NCI-H1105 treated with DMSO at 0.1 percent for 48 hours (cell line): Measurements from ENCODE around the gene PLEKHG3.

Experiments used
- DNase-seq: peaks from one replicate; lab custom pipeline; 2025; lab: John Stamatoyannopoulos, UW

Gene PLEKHG3

GRCh38 chr14:64727551-64728071 is 23.4 kb downstream of the PLEKHG3 start:
- no peak for DNase-seq

DNA sequence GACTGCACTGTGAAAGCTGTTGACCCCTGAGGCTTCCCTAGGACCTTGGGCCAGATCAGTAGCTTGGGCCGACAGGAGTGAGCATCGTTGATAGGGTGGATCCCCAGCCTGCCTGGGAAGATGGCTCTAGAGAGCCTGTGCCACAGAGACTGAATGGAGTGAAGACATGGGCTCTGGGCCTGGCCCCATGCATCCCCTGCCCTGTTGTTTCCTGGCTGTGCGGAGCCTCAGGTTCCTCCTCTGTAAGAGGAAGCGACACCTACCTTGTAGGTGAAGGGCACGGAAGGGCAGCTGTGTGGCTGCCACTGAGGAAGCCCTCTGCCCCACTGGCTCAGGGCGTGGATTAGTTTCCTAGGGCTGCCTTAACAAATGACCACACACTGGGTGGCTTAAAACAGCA is 23.9 kb downstream of the PLEKHG3 start:
- DNase-seq, result no peak

- no peak for DNase-seq
Measured at GRCh38 chr14:64728856-64729255, 24.6 kb downstream of the PLEKHG3 start.

GRCh38 chr14:64729386-64730060 is 25.3 kb downstream of the PLEKHG3 start:
- no peak for DNase-seq

GRCh38 chr14:64730061-64730440 is 25.8 kb downstream of the PLEKHG3 start:
- DNase-seq, result no peak

DNA sequence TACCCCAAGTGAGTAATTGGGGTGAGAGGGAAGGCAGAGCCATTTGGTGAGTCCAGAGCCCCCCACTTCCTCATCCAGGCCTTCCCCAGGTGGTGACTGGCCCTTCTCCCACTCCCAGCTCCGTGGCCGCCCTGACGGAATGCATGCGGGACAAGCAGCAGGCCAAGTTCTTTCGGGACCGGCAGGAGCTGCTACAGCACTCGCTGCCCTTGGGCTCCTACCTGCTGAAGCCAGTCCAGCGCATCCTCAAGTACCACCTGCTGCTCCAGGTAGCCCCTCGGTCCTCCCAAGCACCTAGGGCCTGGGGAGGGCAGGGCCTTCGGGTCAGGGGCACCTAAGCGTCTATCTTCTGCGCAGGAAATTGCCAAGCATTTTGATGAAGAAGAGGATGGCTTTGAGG is 26.5 kb downstream of the PLEKHG3 start:
- DNase-seq, result no peak

DNA sequence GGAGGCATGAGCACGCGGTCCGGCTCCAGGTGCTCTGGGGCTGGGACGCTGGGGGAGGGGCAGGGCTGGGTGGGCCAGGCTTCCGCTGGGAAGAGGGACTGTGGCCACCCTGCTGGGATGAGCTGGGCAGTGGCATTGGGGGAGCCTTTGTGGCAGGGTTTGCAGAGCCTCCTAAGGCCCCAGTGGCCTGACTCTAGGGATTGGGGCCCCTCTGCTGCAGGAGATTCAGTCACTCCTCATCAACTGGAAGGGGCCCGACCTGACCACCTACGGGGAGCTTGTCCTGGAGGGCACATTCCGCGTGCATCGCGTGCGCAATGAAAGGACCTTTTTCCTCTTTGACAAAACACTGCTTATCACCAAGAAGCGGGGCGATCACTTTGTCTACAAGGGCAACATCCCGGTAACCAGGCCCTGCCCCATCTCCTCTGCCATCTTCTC is 26.9 kb downstream of the PLEKHG3 start:
- no peak for DNase-seq

- no peak for DNase-seq
Measured at GRCh38 chr14:64732066-64732465, 27.8 kb downstream of the PLEKHG3 start.

- no peak for DNase-seq
Measured at GRCh38 chr14:64732536-64733120, 28.4 kb downstream of the PLEKHG3 start.

DNA sequence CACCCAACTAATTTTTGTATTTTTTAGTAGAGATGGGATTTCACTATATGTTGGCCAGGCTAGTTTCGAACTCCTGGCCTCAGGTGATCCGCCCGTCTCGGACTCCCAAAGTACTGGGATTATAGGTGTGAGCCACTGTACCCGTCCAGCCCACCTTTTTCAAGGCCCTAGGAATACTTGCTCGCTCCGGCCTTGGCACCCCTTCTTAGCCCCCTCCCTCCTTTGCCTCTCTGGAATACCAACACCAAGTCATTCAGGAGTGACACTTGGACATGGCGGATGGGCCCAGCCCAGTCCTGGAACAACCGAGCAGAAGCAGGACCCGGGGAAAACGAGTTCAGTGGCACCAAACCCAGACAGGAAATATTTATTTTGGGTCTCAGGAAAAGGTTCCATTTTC is 29.1 kb downstream of the PLEKHG3 start:
- DNase-seq, result no peak

GRCh38 chr14:64733899-64734298 is 29.7 kb downstream of the PLEKHG3 start:
- no peak for DNase-seq

DNA sequence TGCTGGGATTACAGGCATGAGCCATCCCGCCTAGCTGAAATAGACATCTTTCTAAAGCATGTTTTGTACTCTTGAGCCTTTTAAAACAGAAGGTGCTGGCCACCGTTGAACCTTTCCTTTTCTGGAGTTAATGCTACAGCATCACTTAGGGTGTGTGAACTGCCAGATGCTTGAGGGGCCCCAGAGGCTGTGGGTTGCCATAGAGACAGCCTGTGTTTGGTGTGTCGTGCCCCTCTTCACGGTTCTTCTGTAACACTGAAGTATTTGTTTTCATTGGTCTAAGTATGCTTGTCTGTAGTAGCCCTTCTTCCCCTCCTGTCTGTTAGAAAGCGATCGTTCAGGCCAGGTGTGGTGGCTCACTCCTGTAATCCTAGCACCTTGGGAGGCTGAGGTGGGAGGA is 30.8 kb downstream of the PLEKHG3 start:
- DNase-seq, result peak; percentile 10

DNA sequence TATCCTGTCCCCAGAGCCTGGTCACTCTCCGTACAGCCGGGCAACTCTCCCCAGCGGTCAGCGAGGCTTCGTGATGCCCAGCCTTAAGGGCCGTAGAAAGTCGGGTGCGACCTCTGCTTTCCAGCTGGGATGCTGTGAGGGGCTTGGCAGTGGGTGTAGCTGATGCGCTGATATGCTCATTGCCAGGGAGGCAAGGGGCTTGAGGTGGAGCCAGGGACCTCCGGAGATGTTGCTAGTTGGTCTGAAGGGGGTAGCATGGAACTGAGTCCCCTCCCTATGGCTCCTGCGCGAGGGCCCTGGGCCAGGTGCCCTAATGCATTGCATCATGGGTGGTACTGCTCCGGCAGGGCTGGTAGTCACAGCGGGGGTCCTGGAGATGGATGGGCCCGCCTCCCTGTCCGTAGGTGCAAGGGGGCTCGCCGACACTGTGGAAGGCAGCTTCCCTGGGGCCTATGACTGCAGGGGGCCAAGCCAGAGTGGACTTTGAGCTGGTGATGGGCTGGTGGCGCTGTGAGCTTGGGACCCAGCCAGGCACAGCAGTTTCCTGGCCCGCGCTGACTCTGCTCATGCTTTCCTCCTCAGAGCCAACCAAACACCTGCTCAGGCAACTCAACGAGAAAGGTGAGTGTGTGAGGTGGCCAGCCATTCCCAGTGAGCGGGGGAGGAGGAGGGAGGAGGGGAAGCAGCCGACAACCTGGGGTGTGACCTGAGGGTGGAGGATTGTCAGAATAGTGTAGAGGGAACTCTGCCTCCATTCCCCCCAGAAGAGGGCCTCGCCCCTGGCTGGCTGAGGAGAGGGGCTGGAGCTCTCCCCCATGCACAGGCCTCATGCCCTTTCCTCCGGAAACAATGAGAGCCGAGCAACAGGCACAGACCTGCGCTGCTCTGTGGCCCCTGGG is 32.3 kb downstream of the PLEKHG3 start:
- DNase-seq, result peak; percentile 23

GRCh38 chr14:64737391-64738280 is 33.4 kb downstream of the PLEKHG3 start:
- no peak for DNase-seq

DNA sequence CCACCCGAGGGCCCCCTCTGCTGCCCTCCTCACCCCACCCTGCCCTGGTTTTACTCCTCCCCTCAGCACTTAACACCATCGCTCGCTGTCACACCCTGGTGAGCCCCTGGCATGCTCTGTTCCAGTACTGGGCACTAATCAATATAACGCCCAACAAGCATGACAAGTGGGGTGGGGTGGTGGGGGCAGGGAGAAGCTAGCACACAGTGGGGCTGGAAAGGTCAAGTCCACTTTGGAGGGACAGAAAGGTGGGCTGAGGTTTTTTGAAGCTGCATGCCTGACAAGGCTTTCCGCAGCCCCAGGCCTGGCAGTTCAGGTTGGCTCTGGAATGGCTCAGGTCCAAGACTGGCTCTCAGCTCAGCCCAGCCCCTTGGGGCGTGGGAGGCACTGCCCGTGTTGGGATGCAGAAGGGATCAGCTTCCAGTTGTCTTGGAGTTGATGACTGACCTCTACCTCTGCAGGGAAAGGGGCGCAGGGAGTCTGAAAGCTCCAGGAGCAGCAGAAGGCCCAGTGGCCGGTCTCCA is 34.1 kb downstream of the PLEKHG3 start:
- no peak for DNase-seq

GRCh38 chr14:64741200-64741599 is 37.0 kb downstream of the PLEKHG3 start:
- DNase-seq, result no peak

DNA sequence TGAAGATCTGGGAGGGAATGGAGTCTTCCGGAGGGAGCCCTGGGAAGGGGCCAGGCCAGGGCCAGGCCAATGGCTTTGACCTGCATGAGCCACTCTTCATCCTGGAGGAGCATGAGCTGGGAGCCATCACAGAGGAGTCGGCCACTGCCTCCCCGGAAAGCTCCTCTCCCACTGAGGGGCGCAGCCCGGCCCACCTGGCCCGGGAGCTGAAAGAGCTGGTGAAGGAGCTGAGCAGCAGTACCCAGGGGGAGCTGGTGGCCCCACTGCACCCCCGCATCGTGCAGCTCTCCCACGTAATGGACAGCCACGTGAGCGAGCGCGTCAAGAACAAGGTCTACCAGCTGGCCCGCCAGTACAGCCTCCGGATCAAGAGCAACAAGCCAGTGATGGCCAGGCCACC is 37.7 kb downstream of the PLEKHG3 start:
- DNase-seq, result no peak

DNA sequence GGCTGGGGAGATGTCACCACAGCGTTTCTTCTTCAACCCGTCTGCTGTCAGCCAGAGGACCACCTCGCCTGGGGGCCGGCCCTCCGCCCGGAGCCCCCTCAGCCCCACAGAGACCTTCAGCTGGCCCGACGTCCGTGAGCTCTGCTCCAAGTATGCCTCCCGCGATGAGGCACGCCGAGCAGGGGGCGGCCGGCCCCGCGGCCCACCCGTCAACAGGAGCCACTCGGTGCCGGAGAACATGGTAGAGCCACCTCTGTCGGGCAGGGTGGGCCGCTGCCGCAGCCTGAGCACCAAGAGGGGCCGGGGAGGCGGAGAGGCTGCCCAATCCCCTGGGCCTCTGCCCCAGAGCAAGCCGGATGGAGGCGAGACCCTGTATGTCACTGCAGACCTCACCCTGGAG is 38.8 kb downstream of the PLEKHG3 start:
- no peak for DNase-seq

DNA sequence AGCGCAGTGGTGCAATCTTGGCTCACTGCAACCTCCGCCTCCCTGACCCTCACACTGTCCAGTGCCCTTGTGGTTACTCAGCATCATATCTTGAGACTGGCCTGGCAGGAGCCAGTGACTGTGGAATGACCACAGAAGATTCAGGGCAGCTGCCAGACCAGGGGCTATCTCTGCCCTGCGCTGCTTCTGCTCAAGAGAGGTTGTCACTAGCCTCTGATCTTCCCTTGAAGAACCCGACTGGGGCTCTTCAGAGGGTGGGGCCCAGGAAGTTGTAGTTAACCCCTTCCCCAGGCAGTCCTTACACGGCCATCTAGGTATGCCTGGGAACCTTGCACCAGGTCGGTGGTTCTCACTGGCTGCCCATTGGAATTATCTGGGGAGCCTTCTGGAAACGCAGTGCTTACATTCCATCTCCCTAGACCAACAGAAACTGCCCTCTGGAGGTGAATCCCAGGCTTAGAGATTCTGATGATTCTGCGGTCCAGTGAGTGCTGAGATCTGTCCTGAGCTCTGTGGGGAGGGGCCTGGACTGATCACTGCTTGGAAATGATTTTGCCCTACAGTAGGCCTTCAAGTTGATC is 41.4 kb downstream of the PLEKHG3 start:
- no peak for DNase-seq

DNA sequence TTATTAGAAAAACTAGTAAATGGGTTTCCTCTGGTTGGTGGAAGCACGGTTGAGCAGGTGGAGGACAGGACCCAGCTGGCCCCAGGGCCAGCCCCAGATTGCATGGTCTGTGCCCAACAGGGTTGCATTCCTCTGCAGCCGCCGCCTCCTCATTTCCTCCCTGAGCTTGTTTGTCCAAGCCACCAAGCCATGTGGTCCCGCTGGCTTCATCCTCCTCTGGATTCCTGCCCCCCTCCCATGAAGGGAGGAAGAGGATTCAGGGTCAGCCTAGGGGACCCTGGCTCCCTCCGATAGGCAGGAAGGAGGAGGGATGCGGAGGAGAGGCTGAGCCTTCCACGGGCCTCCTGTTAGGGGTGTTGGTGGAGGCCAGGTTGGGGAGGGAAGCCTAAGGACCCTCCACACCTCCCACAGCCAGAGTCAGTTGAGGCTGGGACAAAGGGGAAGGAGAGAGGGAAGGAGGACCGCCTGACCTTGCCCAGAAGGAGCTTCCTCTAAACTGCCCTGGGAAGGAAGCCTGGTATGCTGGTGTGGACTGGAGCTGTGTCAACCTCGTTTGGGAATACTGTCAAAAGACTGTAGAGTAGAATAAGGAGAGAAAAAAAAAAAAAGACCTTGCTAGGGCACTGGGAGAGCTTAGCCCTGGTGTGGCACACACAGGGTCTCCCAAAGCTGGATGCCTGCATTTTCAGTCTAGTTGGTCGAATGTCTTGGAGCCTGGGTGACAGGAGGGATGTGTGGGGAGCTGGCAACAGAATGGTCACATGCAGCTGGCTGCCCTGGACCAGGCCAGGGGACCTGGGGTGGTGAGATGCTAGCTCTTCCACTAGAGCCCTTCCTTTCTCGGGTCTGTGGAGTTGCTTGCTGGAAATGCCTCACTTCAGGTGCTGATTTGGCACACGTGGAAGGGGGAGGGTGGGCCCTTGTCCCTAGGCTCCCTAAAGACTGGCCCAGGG is 42.4 kb downstream of the PLEKHG3 start:
- DNase-seq, result no peak
